ENCODE results near the gene SMPDL3B.
A peak's percentile ranks its signal among the peaks of the same experiment; 100 is the strongest.

Gene SMPDL3B

GRCh38 chr1:27912429-27912828 lies 22.4 kb upstream of the SMPDL3B start:
- peaks cover 19 to 20% of the 10 kb centered on the region in 2 donors for H3K36me3 ChIP-seq (ENCODE audit: control insufficient read depth in 1 of 2, insufficient read depth in 2 of 2, low read length in 2 of 2)
- H3K27me3 ChIP-seq (ENCODE audit: low read depth, low read length) = no peaks in the 10 kb centered on the region
- no peak overlapping the region for H3K4me3 ChIP-seq (ENCODE audit: low read depth in 1 of 2, low read length in 2 of 2)
- peaks cover 2 to 4% of the 10 kb centered on the region in 2 donors for H3K9me3 ChIP-seq (ENCODE audit: control insufficient read depth in 1 of 2, low read length in 2 of 2)
- H3K4me1 ChIP-seq (ENCODE audit: control insufficient read depth in 1 of 2, insufficient read depth in 2 of 2, low read length in 2 of 2) = peaks cover 0 to 4% of the 10 kb centered on the region in 2 donors
- H3K27ac ChIP-seq (ENCODE audit: low read length) = no peak overlapping the region

- Histone ChIP-seq H3K27me3 (ENCODE audit: low read depth, low read length) (no peaks in the 10 kb centered on the region), H3K4me3 (ENCODE audit: low read depth in 1 of 2, low read length in 2 of 2) (peak overlapping the region; percentile 77 to 91), H3K9me3 (ENCODE audit: control insufficient read depth in 1 of 2, low read length in 2 of 2) (peaks cover 2 to 4% of the 10 kb centered on the region in 2 donors), H3K36me3 (ENCODE audit: control insufficient read depth in 1 of 2, insufficient read depth in 2 of 2, low read length in 2 of 2) (peaks cover 5 to 7% of the 10 kb centered on the region in 2 donors), H3K27ac (ENCODE audit: low read length) (peak overlapping the region; percentile 8), H3K4me1 (ENCODE audit: control insufficient read depth in 1 of 2, insufficient read depth in 2 of 2, low read length in 2 of 2) (peaks cover 0 to 4% of the 10 kb centered on the region in 2 donors)
These were observed 19.7 kb upstream of the SMPDL3B start for GRCh38 chr1:27915082-27915575.

- Histone ChIP-seq H3K36me3 (ENCODE audit: control insufficient read depth in 1 of 2, insufficient read depth in 2 of 2, low read length in 2 of 2) (no peaks in the 10 kb centered on the region), H3K4me1 (ENCODE audit: control insufficient read depth in 1 of 2, insufficient read depth in 2 of 2, low read length in 2 of 2) (no peaks in the 10 kb centered on the region), H3K4me3 (ENCODE audit: low read depth in 1 of 2, low read length in 2 of 2) (no peak overlapping the region), H3K27ac (ENCODE audit: low read length) (no peak overlapping the region), H3K27me3 (ENCODE audit: low read depth, low read length) (no peaks in the 10 kb centered on the region), H3K9me3 (ENCODE audit: control insufficient read depth in 1 of 2, low read length in 2 of 2) (no peaks in the 10 kb centered on the region)
These were observed 12.5 kb upstream of the SMPDL3B start for GRCh38 chr1:27922272-27922671.

GRCh38 chr1:27928216-27928954 lies 6.4 kb upstream of the SMPDL3B start:
- no peak overlapping the region for H3K27ac ChIP-seq (ENCODE audit: low read length)
- no peak overlapping the region for H3K4me3 ChIP-seq (ENCODE audit: low read depth in 1 of 2, low read length in 2 of 2)
- no peaks in the 10 kb centered on the region for H3K36me3 ChIP-seq (ENCODE audit: control insufficient read depth in 1 of 2, insufficient read depth in 2 of 2, low read length in 2 of 2)
- no peaks in the 10 kb centered on the region for H3K27me3 ChIP-seq (ENCODE audit: low read depth, low read length)
- H3K4me1 ChIP-seq (ENCODE audit: control insufficient read depth in 1 of 2, insufficient read depth in 2 of 2, low read length in 2 of 2) = peaks cover 0 to 3% of the 10 kb centered on the region in 2 donors
- H3K9me3 ChIP-seq (ENCODE audit: control insufficient read depth in 1 of 2, low read length in 2 of 2) = no peaks in the 10 kb centered on the region

GRCh38 chr1:27931184-27931583 lies 3.6 kb upstream of the SMPDL3B start:
- H3K27ac ChIP-seq (ENCODE audit: low read length) = no peak overlapping the region
- H3K27me3 ChIP-seq (ENCODE audit: low read depth, low read length) = no peaks in the 10 kb centered on the region
- no peaks in the 10 kb centered on the region for H3K9me3 ChIP-seq (ENCODE audit: control insufficient read depth in 1 of 2, low read length in 2 of 2)
- no peaks in the 10 kb centered on the region for H3K36me3 ChIP-seq (ENCODE audit: control insufficient read depth in 1 of 2, insufficient read depth in 2 of 2, low read length in 2 of 2)
- no peak overlapping the region for H3K4me3 ChIP-seq (ENCODE audit: low read depth in 1 of 2, low read length in 2 of 2)
- peaks cover 0 to 3% of the 10 kb centered on the region in 2 donors for H3K4me1 ChIP-seq (ENCODE audit: control insufficient read depth in 1 of 2, insufficient read depth in 2 of 2, low read length in 2 of 2)

GRCh38 chr1:27931759-27932158 lies 3.0 kb upstream of the SMPDL3B start:
- H3K36me3 ChIP-seq (ENCODE audit: control insufficient read depth in 1 of 2, insufficient read depth in 2 of 2, low read length in 2 of 2) = no peaks in the 10 kb centered on the region
- H3K27ac ChIP-seq (ENCODE audit: low read length) = no peak overlapping the region
- H3K27me3 ChIP-seq (ENCODE audit: low read depth, low read length) = no peaks in the 10 kb centered on the region
- no peak overlapping the region for H3K4me3 ChIP-seq (ENCODE audit: low read depth in 1 of 2, low read length in 2 of 2)
- H3K4me1 ChIP-seq (ENCODE audit: control insufficient read depth in 1 of 2, insufficient read depth in 2 of 2, low read length in 2 of 2) = peaks cover 0 to 3% of the 10 kb centered on the region in 2 donors
- H3K9me3 ChIP-seq (ENCODE audit: control insufficient read depth in 1 of 2, low read length in 2 of 2) = no peaks in the 10 kb centered on the region

- Histone ChIP-seq H3K4me3 (ENCODE audit: low read depth in 1 of 2, low read length in 2 of 2) (peak overlapping the region in 1 of 2 donors; percentile 35), H3K36me3 (ENCODE audit: control insufficient read depth in 1 of 2, insufficient read depth in 2 of 2, low read length in 2 of 2) (no peaks in the 10 kb centered on the region), H3K9me3 (ENCODE audit: control insufficient read depth in 1 of 2, low read length in 2 of 2) (no peaks in the 10 kb centered on the region), H3K27ac (ENCODE audit: low read length) (no peak overlapping the region), H3K27me3 (ENCODE audit: low read depth, low read length) (no peaks in the 10 kb centered on the region), H3K4me1 (ENCODE audit: control insufficient read depth in 1 of 2, insufficient read depth in 2 of 2, low read length in 2 of 2) (peaks cover 0 to 3% of the 10 kb centered on the region in 2 donors)
These were observed 921 bp downstream of the SMPDL3B start for GRCh38 chr1:27935721-27936120.

- peaks cover 0 to 3% of the 10 kb centered on the region in 2 donors for H3K4me1 ChIP-seq (ENCODE audit: control insufficient read depth in 1 of 2, insufficient read depth in 2 of 2, low read length in 2 of 2)
- H3K36me3 ChIP-seq (ENCODE audit: control insufficient read depth in 1 of 2, insufficient read depth in 2 of 2, low read length in 2 of 2) = no peaks in the 10 kb centered on the region
- no peak overlapping the region for H3K4me3 ChIP-seq (ENCODE audit: low read depth in 1 of 2, low read length in 2 of 2)
- no peak overlapping the region for H3K27ac ChIP-seq (ENCODE audit: low read length)
- H3K27me3 ChIP-seq (ENCODE audit: low read depth, low read length) = no peaks in the 10 kb centered on the region
- no peaks in the 10 kb centered on the region for H3K9me3 ChIP-seq (ENCODE audit: control insufficient read depth in 1 of 2, low read length in 2 of 2)
These were observed 1.6 kb downstream of the SMPDL3B start for GRCh38 chr1:27936370-27936769.

- H3K36me3 ChIP-seq (ENCODE audit: control insufficient read depth in 1 of 2, insufficient read depth in 2 of 2, low read length in 2 of 2) = no peaks in the 10 kb centered on the region
- H3K27me3 ChIP-seq (ENCODE audit: low read depth, low read length) = no peaks in the 10 kb centered on the region
- no peaks in the 10 kb centered on the region for H3K9me3 ChIP-seq (ENCODE audit: control insufficient read depth in 1 of 2, low read length in 2 of 2)
- no peaks in the 10 kb centered on the region for H3K4me1 ChIP-seq (ENCODE audit: control insufficient read depth in 1 of 2, insufficient read depth in 2 of 2, low read length in 2 of 2)
- no peak overlapping the region for H3K4me3 ChIP-seq (ENCODE audit: low read depth in 1 of 2, low read length in 2 of 2)
- no peak overlapping the region for H3K27ac ChIP-seq (ENCODE audit: low read length)
These were observed 2.7 kb downstream of the SMPDL3B start for GRCh38 chr1:27937524-27937836.

GRCh38 chr1:27938488-27938887 lies 3.7 kb downstream of the SMPDL3B start:
- Histone ChIP-seq H3K4me1 (ENCODE audit: control insufficient read depth in 1 of 2, insufficient read depth in 2 of 2, low read length in 2 of 2) (no peaks in the 10 kb centered on the region), H3K27ac (ENCODE audit: low read length) (no peak overlapping the region), H3K4me3 (ENCODE audit: low read depth in 1 of 2, low read length in 2 of 2) (no peak overlapping the region), H3K27me3 (ENCODE audit: low read depth, low read length) (no peaks in the 10 kb centered on the region), H3K36me3 (ENCODE audit: control insufficient read depth in 1 of 2, insufficient read depth in 2 of 2, low read length in 2 of 2) (no peaks in the 10 kb centered on the region), H3K9me3 (ENCODE audit: control insufficient read depth in 1 of 2, low read length in 2 of 2) (no peaks in the 10 kb centered on the region)

- no peaks in the 10 kb centered on the region for H3K9me3 ChIP-seq (ENCODE audit: control insufficient read depth in 1 of 2, low read length in 2 of 2)
- H3K4me3 ChIP-seq (ENCODE audit: low read depth in 1 of 2, low read length in 2 of 2) = no peak overlapping the region
- H3K4me1 ChIP-seq (ENCODE audit: control insufficient read depth in 1 of 2, insufficient read depth in 2 of 2, low read length in 2 of 2) = no peaks in the 10 kb centered on the region
- H3K27ac ChIP-seq (ENCODE audit: low read length) = no peak overlapping the region
- no peaks in the 10 kb centered on the region for H3K27me3 ChIP-seq (ENCODE audit: low read depth, low read length)
- no peaks in the 10 kb centered on the region for H3K36me3 ChIP-seq (ENCODE audit: control insufficient read depth in 1 of 2, insufficient read depth in 2 of 2, low read length in 2 of 2)
These were observed 5.5 kb downstream of the SMPDL3B start for GRCh38 chr1:27940297-27940696.
